ENCODE results near the gene TMEM81. TPM values are rescaled to one million over a fixed set of nuclear protein-coding genes. Genes with fewer than 3 reads are reported as not detected.

The TMEM81 gene
- total RNA-seq, 2 donors from 2014 or later: 2.4 to 2.9 TPM

GRCh38 chr1:205072881-205073280 lies 11.4 kb downstream of the TMEM81 start:
- no peak for DNase-seq (ENCODE audit: low spot score)
- H3K27me3 ChIP-seq: no peaks in the 10 kb centered on the region
- no peak for TF ChIP-seq CTCF (IDR thresholded peaks at IDR 0.05)
- H3K4me1 ChIP-seq: peaks cover 0 to 19% of the 10 kb centered on the region in 2 donors
- H3K27ac ChIP-seq: no peak overlapping the region
- H3K9me3 ChIP-seq: no peaks in the 10 kb centered on the region
- H3K36me3 ChIP-seq: no peaks in the 10 kb centered on the region
- H3K4me3 ChIP-seq: no peak overlapping the region

GRCh38 chr1:205072286-205072685 lies 12.0 kb downstream of the TMEM81 start:
- DNase-seq (ENCODE audit: low spot score): no peak
- H3K4me1 ChIP-seq: peaks cover 0 to 17% of the 10 kb centered on the region in 2 donors
- no peak overlapping the region for H3K27ac ChIP-seq

DNA sequence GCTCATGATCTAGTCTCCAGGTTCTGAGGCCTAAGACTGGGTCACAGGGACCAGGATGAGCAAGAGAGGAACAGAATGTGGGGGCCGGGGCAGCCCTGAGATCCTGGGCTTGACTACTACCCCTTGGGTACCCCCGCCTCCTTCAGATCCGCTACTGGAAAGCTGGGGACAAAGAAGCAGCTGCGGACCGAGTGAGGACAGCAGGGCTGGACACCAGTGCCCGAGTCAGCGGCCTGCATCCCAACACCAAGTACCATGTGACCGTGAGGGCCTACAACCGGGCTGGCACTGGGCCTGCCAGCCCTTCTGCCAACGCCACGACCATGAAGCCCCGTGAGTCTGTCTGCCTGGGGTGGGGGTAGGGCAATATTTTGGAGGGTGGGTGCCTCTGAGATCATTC lies 12.5 kb downstream of the TMEM81 start:
- no peak for TF ChIP-seq CTCF (IDR thresholded peaks at IDR 0.05)
- H3K36me3 ChIP-seq: no peaks in the 10 kb centered on the region
- no peak overlapping the region for H3K27ac ChIP-seq
- peaks cover 0 to 12% of the 10 kb centered on the region in 2 donors for H3K4me1 ChIP-seq
- no peak for DNase-seq (ENCODE audit: low spot score)
- H3K27me3 ChIP-seq: no peaks in the 10 kb centered on the region
- no peak overlapping the region for H3K4me3 ChIP-seq
- H3K9me3 ChIP-seq: no peaks in the 10 kb centered on the region

More at GRCh38 chr1:205072286-205072685, 12.0 kb downstream of the TMEM81 start:
- Histone ChIP-seq H3K27me3 (no peaks in the 10 kb centered on the region), H3K4me3 (no peak overlapping the region), H3K9me3 (no peaks in the 10 kb centered on the region), H3K36me3 (no peaks in the 10 kb centered on the region)
- TF ChIP-seq CTCF (IDR thresholded peaks at IDR 0.05): no peak

GRCh38 chr1:205071028-205071409 lies 13.2 kb downstream of the TMEM81 start:
- no peak for TF ChIP-seq CTCF (IDR thresholded peaks at IDR 0.05)

DNA sequence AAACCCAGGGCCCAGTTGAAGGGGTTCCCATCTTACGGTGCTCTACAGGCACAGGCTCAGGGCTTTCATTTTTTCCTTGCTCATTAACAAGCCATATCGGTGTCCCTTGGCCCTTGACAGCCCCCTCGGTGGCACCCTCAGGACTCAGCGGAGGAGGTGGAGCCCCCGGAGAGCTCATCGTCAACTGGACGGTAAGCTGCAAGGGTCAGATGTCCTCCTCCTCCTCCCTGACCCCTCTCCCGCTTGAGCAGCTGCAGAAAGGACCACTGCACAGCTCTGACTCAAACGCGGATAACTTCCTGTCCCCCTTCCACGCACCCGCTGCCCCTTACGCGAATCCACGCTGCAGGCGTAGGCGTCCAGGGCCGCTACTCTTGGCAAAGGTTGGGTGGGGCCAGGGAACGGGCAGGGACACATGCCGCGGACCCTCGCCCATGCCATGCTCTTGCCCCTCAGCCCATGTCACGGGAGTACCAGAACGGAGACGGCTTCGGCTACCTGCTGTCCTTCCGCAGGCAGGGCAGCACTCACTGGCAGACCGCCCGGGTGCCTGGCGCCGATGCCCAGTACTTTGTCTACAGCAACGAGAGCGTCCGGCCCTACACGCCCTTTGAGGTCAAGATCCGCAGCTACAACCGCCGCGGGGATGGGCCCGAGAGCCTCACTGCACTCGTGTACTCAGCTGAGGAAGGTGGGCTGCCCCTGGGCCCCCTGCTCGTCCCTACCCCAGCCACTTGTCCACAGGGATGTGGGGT lies 14.7 kb downstream of the TMEM81 start:
- Histone ChIP-seq H3K27me3 (no peaks in the 10 kb centered on the region), H3K27ac (no peak overlapping the region), H3K4me1 (peaks cover 0 to 6% of the 10 kb centered on the region in 2 donors), H3K4me3 (no peak overlapping the region), H3K36me3 (no peaks in the 10 kb centered on the region), H3K9me3 (no peaks in the 10 kb centered on the region)
- no peak for TF ChIP-seq CTCF (IDR thresholded peaks at IDR 0.05)
- DNase-seq (ENCODE audit: low spot score): no peak

More at GRCh38 chr1:205071028-205071409, 13.2 kb downstream of the TMEM81 start:
- no peak overlapping the region for H3K27ac ChIP-seq
- peaks cover 0 to 6% of the 10 kb centered on the region in 2 donors for H3K4me1 ChIP-seq
- no peak overlapping the region for H3K4me3 ChIP-seq
- no peaks in the 10 kb centered on the region for H3K9me3 ChIP-seq
- H3K36me3 ChIP-seq: no peaks in the 10 kb centered on the region
- DNase-seq (ENCODE audit: low spot score): no peak
- H3K27me3 ChIP-seq: no peaks in the 10 kb centered on the region
